Measurements from ENCODE around the gene GGTLC1.
"Not testable (repeated sequence)": the region's sequence is repeated elsewhere in the genome, so short reads cannot be mapped to it uniquely, and the experiment has no call there.

- not testable (repeated sequence) for TF ChIP-seq CTCF (IDR thresholded peaks at IDR 0.05 in 4 of 5, conservative IDR thresholded peaks at IDR 0.05 in 1 of 5); POLR2A (IDR thresholded peaks at IDR 0.05)
Observed at GRCh38 chr20:23988966-23989365, 387 bp upstream of the GGTLC1 start.

All from gastrocnemius medialis (tissue), 4 donors.